Activated effector memory CD4-positive, alpha-beta T cell treated with Interleukin-2 at 50 U/mL for 16 hours (primary cell): Measurements from ENCODE around the gene WDR5B.
"Not testable (repeated sequence)": the region's sequence is repeated elsewhere in the genome, so short reads cannot be mapped to it uniquely, and the experiment has no call there.

ENCODE experiments used
- DNase-seq: peaks from one replicate; pipeline ENCODE4 v3.0.0-alpha.2; 2020

The WDR5B gene

DNA sequence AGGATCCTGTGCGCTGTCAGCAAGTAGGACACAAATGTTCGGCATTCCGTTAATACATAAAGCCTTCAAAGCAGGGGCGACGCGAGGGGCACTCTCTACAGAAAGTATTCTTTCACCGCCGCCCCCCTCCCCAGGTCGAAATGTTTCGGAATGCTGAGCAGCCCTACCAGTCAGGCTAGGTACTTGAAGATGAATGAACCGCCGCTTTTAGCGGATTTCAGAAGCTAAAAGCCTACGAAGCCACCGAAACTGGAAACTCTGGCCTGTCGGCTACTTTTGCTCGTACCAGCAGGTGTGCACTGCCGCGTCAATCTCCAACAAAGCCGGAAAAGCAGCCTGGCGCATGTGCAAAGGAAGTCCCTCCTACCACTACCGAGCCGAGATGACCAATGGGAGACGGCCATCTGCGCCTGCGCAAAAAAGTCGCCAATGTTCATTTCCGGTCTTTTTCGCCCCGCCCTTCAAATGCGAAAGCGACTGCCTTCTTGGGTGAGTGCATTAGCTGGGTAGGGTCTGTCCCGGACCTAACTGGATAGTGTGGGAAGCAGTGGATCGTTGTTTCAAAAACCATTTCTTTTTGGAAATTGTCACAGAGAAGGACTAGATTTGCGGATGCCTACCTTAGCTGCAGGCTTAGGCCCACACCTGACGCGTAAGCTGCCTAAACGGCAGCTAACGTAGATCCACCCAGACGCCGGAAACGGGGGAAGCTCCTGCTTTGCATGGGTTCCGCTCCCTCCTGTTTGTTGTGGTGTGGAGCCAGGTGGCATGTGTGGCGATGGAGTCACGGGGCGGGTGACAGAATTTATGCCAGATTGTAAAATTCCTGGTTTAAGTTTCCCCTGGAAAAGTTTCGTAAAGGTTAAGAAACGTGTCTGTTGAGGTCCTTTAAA, at the start of gene WDR5B:
Gene WDR5B (minus strand): TSS at position 301 of the 893 bp plus-strand sequence. CDS start 534 bp downstream, outside the sequence.
- peak; percentile 96 for DNase-seq

DNA sequence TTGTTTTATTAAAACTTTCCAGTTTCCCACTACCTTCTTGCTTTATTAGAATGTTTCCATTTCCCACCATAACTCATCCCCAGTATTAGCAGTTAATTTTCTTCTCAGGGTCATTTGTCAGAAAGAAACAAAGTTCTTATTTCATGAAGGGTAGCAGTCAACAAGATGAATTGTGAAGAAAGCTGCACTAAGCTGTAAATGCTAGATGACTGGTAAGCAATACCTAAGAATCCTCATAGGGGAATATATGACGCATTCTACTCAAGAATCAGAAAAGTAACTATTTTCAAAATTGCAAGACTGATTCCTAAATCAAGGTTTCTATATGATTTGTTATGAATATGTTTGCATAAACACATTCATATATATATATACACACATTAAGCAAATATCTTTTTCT, 48.8 kb upstream of the WDR5B start:
- no peak for DNase-seq

DNA sequence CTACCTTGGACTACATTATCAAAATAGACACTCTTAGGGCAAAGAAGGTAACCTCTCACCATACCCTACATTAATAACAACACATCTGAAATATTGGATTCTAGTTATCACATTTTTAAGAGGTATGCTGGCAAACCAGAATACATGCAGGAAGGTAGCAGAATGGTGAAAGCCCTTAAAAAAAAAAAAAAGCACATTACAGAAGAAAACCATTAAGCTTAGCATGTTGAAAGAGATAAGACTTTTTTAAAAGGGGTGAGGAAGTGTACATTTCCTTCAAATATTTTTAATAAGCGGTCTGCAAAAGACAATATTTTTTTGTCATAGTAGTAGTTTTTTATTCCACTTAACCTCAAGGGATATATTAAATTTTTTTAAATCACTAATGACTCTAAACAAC, 46.5 kb upstream of the WDR5B start:
- DNase-seq, result no peak

DNA sequence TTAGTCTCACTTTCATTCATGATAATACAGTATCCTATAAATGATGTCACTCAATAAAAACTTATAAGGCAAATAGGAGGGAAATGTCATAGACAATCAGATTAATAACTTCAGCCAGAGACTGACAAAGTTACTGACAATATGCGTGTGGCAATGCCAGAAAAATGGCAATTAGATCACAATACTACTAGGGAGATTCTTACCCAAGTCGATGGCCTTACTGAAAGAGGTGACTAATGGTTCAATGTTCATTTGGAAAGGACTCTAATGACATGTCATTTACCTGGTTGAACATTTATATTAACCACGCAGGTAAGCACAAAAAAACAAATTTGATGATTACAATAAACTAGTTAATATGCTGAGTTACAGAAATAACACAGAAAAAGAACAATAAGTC, 45.9 kb upstream of the WDR5B start:
- DNase-seq, result no peak

DNA sequence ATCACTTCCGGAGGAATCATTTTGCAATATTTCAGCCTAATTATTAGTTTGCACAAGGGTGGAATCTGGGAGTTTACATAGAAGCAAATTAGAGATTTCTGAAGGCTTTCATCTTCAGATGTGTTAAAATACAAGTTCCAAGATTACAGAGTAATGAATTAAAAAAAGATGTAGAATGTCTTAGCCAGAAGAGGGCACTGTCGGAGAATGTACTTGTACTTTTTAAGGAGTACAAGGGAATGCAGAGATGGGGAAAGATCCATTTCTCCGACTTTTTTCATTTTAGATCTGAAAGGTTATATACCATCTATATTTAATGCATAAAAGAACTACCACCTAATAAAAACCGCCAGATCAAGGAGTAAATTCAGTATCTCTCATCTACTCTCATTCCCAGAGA, 43.1 kb upstream of the WDR5B start:
- no peak for DNase-seq

DNA sequence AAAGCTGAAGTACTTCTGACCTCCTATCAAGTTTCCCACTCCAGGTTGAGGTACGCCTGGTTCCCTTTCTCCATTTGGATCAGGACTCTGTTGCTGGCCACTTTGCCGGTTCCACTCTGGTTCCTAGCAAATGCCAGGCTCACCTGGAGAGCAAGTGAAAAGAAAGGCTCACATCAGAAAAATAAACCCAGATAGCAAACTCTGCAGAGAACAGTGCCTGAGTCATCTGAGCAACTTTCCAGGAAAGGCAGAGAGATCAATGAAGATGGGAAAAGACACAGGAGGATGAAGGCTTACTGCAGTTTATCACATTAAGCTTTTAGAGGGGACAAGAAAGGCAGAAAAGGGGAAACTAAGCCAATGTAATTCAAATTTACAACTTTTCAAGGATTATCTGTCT, 41.8 kb upstream of the WDR5B start:
- DNase-seq, result no peak

DNA sequence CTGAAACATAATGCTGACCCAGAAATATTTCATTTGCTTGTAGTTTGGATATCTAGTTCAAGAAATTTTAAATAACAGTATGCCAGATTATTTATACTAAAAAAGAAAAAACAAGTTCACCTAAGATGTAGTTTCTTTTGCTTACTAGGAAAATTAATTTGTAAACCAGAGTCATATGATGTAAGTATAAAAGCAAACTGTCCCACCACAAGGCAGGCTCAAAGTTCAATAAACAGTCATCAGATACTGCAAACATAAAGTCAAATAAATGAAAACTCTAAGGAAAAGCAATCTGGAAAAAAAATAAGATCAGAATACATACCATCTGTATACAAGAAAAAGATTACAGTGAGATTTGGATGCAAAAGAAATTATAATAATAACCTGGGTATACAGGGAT, 40.2 kb upstream of the WDR5B start:
- DNase-seq, result no peak

DNA sequence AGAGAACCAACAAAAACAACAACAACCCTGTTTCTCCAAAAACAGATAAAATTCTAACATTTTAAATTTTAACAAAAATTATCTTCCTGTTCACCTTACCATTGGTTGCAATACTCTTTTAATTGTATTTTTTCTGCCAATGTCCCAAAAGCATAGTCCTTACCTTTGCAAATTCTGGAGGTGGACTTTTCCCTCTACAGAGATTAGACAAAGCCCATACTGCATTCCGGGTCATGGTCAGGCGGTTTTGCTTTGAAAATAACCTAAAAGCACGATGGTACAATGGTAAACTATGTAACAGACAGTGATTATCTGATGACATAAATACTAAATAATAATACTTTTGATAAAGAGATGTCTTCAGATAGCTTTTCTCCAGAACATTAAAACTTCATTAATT, 35.5 kb upstream of the WDR5B start:
- DNase-seq, result no peak

DNA sequence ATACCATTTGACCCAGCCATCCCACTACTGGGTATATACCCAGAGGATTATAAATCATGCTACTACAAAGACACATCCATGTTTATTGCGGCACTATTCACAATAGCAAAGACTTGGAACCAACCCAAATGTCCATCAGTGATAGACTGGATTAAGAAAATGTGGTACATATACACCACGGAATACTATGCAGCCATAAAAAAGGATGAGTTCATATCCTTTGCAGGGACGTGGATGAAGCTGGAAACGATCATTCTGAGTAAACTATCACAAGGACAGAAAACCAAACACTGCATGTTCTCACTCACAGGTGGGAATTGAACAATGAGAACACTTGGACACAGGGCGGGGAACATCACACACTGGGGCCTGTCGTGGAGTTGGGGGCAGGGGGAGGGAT, 32.4 kb upstream of the WDR5B start:
- not testable (repeated sequence) for DNase-seq

DNA sequence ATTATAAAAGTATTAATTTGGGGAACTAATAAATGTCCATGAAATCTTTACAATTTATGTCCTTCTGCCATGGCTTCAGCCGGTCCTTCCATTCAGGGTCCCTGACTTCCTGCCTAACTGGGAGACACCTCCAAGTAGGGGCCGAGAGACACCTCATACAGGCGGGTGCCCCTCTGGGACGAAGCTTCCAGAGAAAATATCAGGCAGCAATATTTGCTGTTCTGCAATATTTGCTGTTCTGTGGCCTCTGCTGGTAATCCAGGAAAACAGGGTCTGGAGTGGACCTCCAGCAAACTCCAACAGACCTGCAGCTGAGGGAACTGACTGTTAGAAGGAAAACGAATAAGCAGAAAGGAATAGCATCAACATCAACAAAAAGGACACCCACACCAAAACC, 28.6 kb upstream of the WDR5B start:
- not testable (repeated sequence) for DNase-seq

DNA sequence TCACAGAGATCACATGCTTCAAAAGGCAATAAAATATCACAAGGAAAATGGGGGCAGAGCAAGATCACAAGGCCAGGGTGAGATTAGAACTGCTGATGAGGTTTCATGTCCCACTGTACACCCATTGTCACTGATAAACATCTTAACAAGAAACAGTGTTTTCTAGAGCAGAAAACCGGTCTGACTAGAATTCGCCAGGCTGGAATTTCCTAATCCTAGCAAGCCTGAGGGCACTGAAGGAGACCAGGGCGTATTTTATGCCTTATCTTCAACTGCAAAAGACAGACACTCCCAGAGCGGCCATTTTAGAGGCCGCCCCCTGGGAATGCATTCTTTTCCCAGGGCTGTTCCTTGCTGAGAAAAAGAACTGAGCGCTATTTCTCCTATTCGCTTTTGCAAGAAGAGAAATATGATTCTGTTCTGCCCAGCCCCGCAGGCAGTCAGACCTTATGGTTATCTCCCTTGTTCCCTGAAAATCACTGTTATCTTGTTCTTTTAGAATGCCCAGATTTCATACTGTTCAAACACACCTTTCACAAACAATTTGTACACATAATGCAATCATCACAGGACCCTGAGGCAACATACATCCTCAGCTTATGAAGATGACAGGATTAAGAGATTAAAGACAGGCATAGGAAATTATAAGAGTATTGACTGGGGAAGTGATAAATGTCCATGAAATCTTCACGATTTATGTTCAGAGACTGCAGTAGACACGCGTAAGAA, 28.1 kb upstream of the WDR5B start:
- DNase-seq, result not testable (repeated sequence)

DNA sequence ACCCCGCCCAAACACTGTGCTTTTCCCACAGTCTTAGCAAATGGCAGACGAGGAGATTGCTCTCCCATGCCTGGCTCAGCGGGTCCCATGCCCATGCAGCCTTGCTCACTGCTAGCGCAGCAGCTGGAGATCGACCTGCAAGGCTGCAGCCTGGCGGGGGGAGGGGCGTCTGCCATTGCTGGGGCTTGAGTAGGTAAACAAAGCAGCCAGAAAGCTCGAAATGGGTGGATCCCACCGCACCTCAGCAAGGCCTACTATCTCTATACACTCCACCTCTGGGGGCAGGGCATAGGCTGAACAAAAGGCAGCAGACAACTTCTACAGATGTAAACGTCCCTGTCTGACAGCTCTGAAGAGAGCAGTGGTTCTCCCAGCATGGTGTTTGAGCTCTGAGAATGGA, 27.2 kb upstream of the WDR5B start:
- no peak for DNase-seq

DNA sequence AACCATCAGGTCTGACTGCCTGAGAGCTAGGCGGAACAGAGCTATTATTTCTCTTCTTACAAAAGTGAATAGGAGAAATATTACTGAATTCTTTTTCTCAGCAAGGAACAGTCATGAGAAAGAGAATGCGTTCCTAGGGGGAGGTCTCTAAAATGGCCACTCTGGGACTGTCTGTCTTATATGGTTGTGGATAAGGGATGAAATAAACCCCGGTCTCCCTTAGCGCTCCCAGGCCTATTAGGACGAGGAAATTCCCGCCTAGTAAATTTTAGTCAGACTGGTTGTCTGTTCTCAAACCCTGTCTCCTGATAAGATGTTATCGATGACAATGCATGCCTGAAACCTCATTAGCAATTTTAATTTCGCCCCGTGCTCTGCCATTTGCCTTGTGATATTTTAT, 20.1 kb upstream of the WDR5B start:
- DNase-seq, result no peak

DNA sequence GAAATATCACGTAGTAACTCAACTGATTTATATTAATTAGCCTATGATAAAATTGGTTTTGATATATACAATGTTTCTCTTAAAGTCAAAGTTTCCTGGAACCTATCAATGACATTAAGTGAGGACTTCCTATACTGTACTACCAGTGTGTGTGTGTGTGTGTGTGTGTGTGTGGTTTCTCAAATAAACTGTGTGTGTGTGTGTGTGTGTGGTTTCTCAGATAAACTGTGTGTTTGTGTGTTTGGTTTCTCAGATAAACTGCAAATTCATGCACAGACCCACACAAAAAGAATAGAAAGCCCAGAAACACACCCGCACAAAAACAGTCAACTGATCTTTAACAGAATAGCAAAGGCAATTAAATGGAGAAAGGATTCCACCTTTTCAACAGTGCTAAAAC, 14.5 kb upstream of the WDR5B start:
- DNase-seq, result no peak

DNA sequence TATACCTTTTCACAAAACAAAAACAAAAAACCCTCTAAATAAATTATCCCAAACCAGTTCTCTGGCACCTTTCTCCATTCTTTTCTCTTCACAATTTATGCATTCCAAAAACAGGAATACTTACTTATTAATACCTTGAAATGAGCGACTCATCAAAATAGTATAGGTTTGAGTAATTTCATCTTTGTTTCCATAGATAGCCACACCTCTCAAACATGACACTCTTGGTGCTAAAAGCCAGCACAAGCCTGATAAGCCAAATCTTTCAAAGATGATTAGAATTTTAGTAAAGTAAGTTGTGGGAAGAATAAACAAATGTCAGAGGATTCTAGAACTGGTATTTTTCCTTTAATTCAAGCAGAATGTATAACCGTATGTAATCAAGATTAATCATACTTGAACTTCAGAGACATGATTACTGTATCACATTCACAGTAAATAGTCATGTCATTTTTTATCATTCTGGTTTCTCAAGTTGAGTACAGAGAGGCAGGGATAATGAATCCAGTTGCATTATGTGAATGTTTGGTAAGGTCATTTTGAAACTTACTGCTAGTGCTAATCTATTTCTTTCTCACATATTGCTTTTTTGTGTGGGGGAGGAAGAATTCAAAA, 12.1 kb upstream of the WDR5B start:
- no peak for DNase-seq

DNA sequence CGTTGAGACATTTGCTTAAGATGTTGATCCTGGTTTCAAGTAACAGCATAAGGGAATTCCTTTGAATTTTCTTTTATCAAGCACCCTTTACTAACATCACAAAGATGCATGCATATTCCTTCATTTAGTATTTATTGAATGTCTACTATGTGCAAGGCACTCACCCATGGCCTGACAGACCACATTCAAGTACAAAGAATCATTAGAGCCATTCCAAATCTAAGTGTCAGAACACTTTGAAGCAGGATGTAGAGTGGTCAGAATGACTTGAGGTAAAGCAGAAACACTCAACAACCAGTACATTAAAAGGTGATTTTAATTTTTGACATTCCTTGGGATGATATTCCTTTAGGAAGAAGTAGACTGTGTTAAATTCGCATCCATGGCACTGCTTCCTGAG, 6.0 kb upstream of the WDR5B start:
- DNase-seq, result no peak

DNA sequence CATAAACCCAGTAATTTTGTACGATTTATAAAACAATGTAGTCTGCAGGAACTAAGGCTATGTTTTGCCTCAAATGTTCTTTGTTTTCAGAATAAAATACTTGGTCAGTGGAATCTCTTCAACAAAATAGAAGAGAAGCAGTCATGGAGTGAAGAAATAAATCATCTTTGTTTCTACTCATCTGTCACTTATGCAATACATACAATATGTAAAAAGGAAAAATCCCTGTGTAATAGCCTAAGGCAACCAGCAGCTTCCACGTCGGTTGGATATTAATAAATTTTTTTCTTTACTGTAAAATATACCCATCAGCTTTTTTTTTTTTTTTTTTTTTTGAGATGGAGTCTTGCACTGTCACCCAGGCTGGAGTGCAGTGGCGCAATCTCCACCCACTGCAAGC, 5.2 kb upstream of the WDR5B start:
- no peak for DNase-seq

DNA sequence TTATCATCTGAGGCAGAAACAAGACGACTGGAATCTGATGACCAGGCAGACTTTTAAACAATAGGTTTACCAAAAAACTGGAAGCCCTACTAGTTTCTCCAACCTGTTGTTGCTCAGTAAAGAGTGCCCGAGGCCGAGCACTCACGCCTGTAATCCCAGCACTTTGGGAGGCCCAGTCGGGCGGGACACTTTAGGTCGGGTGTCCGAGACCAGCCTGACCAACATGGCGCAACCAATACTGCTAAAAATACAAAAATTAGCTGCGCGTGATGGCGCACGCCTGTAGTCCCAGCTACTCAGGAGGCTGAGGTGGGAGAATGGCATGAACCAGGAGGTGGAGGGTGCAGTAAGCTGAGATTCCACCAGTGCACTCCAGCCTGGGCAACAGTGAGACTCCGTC, 1.1 kb upstream of the WDR5B start:
- DNase-seq, result no peak

DNA sequence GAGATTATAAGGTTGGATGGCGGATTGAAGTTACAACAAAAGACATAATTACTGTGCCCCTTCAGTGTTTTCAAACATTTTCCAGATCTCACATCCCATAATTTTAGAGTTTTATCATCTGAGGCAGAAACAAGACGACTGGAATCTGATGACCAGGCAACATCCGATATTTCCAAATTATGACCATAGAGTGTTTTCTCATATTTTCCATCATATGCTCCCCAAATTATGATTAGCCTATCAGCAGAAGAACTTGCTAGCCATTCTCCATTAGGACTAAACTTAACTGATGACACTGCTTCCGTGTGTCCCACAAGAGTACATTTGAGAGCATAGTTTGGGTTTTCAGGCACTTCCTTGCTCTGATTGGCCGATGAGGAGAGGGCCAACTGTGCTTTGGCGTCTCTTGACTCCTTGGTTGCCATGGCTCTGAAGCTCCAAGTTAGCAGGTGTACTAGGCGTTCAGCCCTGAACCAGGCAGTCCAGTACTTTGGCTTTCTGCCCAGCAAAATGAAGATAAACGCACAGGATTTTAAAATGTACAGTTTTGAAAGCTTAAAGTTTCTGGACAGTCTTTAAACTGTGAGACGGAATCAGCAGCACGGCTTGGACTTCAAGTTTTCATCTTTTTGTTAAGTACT, 638 bp downstream of the WDR5B start:
- DNase-seq, result peak; percentile 10

DNA sequence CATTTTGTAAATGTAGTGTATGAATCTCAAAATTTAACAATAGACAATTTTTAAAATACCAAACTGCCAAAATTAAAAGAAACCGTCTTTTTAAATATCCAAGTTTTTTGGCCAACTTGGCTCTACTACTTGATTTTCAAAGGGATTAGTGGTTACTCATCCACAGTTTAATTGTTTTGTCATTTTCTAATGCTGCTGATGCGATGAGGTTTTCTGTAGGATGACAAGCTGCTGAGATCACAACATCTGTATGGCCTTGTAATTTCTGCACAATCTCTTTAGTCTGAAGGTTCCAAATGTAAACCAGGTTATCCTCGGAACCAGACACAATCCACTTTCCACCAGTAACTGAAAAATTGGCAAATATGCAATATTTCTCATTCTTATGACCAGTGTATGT, 1.5 kb downstream of the WDR5B start:
- no peak for DNase-seq

DNA sequence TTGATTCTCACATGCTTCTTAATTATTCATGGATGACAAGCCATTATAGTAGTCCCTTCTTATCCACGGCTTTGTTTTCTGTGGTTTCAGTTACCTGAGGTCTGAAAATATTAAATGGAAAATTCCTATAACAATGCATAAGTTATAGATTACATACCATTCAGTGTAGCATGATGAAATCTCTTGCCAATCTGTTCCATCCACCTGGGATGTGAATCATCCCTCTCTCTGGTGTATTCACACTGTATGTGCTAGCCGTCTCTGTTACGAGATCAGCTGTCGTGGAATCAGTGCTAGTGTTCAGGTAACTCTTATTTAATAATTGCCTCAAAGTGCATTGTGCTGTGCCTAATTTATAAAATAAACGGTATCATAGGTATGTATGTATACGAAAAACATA, 5.2 kb downstream of the WDR5B start:
- DNase-seq, result no peak

DNA sequence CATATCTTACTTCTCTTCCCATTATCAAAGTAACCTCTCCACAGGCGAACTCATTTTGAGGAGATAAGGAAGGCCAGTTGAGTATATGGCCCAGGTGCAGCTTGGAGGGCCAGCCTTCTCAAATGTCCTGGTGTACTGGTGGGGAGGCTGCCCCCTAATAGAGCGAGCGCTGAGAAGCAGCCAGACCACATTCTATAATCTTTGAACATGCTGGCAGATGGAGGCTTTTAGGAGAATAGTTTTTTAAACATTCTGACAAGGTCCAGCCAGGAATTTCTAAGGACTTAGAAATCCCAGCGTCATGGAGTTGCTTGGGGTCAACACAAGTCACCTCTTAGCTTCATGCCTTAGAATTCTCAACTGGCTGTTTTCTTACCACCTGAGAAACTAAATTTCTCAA, 5.8 kb downstream of the WDR5B start:
- DNase-seq, result no peak

DNA sequence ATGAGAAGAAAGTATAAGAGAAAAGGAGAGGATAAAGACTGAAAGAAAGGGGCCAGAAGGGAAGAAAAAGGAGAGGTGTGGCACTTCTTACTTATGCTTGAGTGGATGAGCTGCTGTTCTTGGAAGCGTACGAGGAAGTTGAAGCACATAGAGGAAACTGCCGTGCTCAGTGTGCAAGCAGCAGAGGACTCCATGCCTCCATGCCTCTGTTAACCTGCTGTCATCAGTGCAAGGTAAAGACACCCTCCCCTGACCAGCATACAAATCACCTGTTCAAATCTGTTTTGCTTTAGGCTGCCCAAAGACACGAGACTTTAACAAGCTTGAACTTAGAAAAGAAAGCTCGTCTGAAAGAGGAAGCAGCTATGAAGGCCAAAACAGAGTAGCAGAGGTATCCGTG, 6.4 kb downstream of the WDR5B start:
- DNase-seq, result no peak

DNA sequence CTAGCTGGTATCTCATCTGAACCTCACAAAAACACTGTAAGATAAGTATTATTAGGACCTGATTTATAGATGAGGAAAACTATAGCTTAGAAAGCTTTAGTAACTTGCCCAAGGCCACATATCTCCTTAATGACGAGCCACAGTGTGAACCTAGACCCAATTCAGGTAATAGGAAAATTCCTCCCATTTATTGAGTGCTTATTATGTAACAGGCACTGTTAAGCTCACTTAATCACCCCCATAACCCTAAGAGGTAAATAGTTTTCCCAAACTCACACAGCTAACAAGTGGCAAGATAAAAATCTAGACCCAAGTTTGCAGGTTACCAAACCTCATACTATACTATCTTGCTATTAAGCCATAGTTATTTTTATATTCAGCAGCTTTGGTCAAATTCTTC, 7.9 kb downstream of the WDR5B start:
- no peak for DNase-seq
